ENCODE data around the gene TSEN54. TPM values are rescaled to one million over a fixed set of nuclear protein-coding genes. Genes with fewer than 3 reads are reported as not detected.

The TSEN54 gene
- total RNA-seq, 1 donor from 2014 or later, result 24.0 TPM

DNA sequence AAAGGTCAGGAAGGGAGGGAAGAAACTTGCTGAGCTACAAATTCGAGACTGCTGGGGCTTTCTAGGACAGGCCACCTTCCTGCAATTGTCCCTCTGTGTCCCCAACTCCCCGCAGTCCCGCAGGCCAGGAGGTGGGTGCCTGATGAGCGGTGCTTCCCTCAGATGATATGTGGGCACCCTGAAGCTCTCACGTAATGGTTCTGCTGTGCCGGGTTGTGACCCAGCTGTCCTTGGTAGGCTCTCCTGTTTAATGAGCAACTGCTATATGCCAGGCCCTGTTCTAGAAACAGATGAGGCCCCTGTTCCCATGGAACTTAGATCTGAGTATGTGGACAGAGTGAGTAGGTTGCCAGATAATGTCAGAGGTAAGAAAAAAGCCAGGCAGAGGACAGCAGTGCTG is 49.3 kb downstream of the TSEN54 start:
- TF ChIP-seq, protein P1, sequence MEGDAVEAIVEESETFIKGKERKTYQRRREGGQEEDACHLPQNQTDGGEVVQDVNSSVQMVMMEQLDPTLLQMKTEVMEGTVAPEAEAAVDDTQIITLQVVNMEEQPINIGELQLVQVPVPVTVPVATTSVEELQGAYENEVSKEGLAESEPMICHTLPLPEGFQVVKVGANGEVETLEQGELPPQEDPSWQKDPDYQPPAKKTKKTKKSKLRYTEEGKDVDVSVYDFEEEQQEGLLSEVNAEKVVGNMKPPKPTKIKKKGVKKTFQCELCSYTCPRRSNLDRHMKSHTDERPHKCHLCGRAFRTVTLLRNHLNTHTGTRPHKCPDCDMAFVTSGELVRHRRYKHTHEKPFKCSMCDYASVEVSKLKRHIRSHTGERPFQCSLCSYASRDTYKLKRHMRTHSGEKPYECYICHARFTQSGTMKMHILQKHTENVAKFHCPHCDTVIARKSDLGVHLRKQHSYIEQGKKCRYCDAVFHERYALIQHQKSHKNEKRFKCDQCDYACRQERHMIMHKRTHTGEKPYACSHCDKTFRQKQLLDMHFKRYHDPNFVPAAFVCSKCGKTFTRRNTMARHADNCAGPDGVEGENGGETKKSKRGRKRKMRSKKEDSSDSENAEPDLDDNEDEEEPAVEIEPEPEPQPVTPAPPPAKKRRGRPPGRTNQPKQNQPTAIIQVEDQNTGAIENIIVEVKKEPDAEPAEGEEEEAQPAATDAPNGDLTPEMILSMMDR (conservative IDR thresholded peaks at IDR 0.05; ENCODE audit: low read depth, low read length), result no peak
- no peak for DNase-seq (ENCODE audit: low read depth)
- no peak overlapping the region for H3K4me3 ChIP-seq (ENCODE audit: low read depth, low read length)

DNA sequence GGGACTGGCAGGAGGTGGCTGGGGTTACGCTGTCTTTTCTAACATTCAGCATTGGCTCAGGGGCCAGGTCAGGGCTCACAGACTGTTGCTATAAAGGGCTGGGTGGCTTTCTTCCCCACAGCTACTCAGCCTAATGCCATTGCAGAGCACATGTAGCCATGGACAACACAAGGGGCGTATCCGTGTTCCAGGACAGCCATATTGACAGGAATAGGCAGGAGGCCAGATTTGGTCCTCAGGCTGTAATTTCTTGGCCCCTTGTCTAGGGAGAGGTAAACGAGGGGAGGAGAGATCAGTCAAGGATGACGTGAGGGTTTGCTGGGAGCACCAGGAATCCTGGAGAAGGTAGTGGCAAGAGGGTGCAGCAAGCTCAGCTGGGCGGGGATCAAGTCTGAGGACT is 50.1 kb downstream of the TSEN54 start:
- no peak for DNase-seq (ENCODE audit: low read depth)
- H3K4me3 ChIP-seq (ENCODE audit: low read depth, low read length), result no peak overlapping the region
- TF ChIP-seq, protein P1 (conservative IDR thresholded peaks at IDR 0.05; ENCODE audit: low read depth, low read length), result no peak

DNA sequence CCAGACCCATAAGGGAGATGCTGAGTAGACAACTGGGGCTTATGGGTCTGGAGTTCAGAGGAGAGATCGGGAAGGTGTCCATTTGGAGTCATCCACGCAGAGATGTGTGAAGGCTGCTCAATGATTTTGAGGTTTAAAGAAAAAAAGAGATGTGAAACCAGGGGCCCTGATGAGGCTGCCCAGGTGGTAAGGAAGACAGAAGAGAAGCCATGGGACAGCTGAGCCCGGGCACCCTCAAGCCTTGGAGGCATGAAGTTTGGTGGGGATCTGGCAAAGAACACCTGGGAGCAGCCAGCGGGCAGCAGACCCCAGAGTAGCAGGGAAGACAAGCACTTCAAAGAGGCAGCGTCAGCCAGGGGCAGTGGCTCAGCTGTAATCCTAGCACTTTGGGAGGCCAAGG is 50.5 kb downstream of the TSEN54 start:
- TF ChIP-seq, protein P1 (conservative IDR thresholded peaks at IDR 0.05; ENCODE audit: low read depth, low read length), result no peak
- no peak for DNase-seq (ENCODE audit: low read depth)
- H3K4me3 ChIP-seq (ENCODE audit: low read depth, low read length), result no peak overlapping the region

DNA sequence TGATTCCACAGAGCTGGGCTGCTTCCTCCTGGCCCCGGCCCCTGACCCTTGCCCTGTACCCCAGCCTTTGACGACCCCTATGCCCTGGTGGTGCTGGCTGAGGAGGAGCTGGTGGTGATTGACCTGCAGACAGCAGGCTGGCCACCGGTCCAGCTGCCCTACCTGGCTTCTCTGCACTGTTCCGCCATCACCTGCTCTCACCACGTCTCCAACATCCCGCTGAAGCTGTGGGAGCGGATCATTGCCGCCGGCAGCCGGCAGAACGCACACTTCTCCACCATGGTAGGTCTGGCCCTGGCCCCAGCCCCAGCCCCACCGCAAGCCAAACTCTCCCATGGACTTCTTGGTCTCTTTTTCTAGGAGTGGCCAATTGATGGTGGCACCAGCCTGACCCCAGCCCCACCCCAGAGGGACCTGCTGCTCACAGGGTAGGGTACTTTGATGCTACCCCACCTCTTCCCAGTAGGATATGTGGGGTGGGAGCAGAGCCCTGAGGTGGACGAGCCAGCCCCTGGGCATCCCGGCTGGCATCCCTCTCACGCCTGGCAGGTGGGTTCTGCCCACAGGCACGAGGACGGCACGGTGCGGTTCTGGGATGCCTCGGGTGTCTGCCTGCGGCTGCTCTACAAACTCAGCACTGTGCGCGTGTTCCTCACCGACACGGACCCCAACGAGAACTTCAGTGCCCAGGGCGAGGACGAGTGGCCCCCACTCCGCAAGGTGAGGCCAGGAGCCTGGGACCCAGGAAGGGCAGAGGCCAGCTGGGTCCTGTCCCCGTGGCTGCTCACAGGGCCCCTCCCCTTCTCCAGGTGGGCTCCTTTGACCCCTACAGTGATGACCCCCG is 52.3 kb downstream of the TSEN54 start:
- no peak for DNase-seq (ENCODE audit: low read depth)
- TF ChIP-seq, protein P1 (conservative IDR thresholded peaks at IDR 0.05; ENCODE audit: low read depth, low read length), result no peak
- no peak overlapping the region for H3K4me3 ChIP-seq (ENCODE audit: low read depth, low read length)

DNA sequence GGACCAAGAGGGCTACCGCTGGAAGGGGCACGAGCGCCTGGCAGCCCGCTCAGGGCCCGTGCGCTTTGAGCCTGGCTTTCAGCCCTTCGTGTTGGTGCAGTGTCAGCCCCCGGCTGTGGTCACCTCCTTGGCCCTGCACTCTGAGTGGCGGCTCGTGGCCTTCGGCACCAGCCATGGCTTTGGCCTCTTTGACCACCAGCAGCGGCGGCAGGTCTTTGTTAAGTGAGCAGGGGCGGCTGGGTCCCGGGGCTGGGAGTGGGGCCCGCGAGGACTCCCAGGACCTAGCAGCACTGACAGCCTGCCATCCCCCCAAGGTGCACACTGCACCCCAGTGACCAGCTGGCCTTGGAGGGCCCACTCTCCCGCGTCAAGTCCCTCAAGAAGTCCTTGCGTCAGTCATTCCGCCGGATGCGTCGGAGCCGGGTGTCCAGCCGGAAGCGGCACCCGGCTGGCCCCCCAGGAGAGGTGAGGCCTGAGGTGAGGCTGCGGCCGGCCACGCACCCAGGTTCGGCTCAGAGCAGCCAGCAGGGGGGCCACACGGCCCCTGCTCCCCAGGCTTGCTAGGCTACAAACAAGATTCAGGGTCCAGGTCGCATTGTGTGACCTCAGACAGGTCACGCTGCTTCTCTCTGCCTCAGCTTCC is 53.8 kb downstream of the TSEN54 start:
- DNase-seq (ENCODE audit: low read depth), result no peak
- no peak overlapping the region for H3K4me3 ChIP-seq (ENCODE audit: low read depth, low read length)
- TF ChIP-seq, protein P1 (conservative IDR thresholded peaks at IDR 0.05; ENCODE audit: low read depth, low read length), result no peak

DNA sequence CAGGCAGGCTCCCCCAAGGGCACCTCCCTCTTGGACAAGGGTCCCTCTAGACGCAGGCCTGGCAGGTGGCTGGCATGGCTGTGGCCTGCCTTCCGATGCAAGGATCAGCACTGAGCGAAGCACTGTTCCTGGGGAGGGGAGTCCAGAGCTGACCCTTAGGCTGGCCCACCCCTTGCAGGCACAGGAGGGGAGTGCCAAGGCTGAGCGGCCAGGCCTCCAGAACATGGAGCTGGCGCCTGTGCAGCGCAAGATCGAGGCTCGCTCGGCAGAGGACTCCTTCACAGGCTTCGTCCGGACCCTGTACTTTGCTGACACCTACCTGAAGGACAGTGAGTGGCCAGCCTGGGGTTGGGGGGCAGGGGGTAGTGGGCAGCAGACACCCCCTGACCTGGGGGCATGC is 54.4 kb downstream of the TSEN54 start:
- H3K4me3 ChIP-seq (ENCODE audit: low read depth, low read length), result no peak overlapping the region
- TF ChIP-seq, protein P1 (conservative IDR thresholded peaks at IDR 0.05; ENCODE audit: low read depth, low read length), result no peak
- no peak for DNase-seq (ENCODE audit: low read depth)
